SK-N-MC (cell line): ENCODE measurements around the gene MTG2.

Source experiments
- EZH2 ChIP-seq: fragments of 200-600 bp; sonication (generic); IDR thresholded peaks from one replicate; pipeline ENCODE4 v1.6.1; 2017; ENCODE audit warnings: antibody characterized with exemption
- POLR2AphosphoS5 ChIP-seq: IDR thresholded peaks from 2 replicates; pipeline ENCODE4 v1.6.1; 2012; ENCODE audit warnings: mild to moderate bottlenecking, low read depth, low read length, borderline replicate concordance

DNA sequence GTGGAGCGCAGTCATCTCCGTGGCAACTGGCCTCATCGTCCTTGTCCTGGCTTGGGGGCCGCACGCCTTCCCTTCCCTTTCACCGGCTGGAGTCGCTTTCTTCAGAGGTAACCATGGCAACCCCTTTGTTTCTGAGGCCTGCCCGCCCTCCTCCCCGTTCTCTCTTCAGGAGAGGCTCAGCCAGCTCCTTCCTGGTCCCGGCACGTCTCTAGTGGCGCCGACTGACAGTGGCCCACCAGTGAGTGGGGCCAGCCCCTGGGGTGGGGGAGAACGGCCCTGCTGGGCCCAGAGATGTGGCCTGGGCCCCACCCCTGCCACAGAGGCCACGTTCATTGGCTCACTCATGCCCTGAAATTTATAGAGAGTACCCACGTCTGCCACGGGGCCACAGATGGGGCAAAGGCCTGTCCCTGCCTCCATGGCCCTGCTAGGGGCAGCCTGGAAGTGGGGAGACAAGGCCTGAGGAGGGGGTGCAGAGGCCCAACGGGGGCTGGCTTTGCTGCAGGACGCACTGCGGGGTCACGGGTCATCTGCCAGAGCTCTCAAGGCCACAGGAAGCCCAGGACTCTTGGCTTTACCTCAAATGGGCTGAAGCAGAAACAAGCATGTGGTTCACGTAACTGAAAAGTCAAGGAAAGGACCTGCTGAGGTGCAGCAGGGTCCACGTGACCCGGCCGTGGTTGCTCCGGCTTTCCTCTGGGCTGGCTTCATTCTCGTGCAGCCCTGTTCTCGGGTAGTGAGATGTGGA, 54.1 kb downstream of the MTG2 start:
- TF ChIP-seq EZH2 (no peak), POLR2AphosphoS5 (no peak)
